HG03139 (cell line): Measurements from ENCODE around the gene ATRNL1.
"Not testable (repeated sequence)": the region's sequence is repeated elsewhere in the genome, so short reads cannot be mapped to it uniquely, and the experiment has no call there.

Experiments used
- ATAC-seq: cut with Tn5 transposase; IDR thresholded peaks from one replicate; pipeline ENCODE4 v1.9.1; 2021; ENCODE audit not compliant: unreplicated experiment

ATRNL1 gene

DNA sequence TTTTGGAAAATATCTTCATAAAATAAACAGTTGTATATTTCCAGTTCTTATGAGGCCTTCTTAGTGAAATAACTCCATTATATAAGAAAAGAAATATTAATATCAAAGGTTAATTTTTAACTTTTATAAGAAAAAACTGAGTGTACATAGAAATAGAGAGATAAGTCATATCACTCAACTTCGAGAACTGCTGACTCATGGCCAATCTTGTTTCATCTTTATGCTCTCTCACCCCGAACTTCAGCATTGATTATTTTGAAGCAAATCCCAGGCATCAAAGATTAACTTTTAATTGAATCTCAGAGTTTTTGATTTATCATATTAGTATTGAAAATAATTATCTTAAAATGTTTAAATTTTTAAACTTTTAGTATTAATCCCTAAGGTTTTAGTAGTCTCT, 652.8 kb downstream of the ATRNL1 start:
- no peak for ATAC-seq

GRCh38 chr10:115747811-115748210, 654.6 kb downstream of the ATRNL1 start:
- ATAC-seq: no peak

- ATAC-seq: not testable (repeated sequence)
Observed at GRCh38 chr10:115758488-115758887, 665.3 kb downstream of the ATRNL1 start.

DNA sequence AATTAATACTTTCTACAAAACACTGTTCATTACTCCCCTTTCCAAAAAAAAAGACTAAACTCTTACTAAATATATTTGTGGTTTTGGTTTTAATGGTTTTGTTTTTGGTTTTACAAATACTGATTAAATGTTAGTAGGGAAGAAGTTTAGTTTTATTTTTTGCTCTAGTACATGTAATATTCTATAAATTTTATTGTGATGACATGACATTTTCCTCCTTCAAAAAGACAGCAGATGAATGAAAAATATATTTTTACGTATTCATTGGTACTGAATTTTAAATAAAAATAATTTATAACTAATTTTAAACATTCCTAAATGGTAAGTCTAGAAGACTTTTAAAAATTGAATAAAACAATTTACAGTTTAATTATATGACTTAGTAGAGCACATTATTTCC, 667.0 kb downstream of the ATRNL1 start:
- ATAC-seq: no peak

DNA sequence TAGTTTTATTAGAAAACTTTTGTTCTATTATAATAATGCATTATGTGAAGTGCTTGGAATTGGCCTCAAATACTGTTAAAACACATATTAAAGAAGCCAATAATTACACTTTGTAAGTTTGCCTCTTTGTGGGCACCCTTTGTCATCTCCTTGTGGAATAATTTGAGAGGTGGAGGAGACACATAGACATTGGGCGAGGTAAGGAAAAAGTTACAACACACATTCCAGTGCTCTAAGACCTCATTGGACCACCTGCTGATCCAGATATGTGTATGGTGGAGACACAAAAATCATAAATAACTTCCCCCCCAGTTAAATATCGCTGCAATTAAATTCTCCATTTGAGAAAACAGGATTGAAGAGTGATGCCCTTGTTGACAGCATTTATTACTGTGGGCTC, 668.0 kb downstream of the ATRNL1 start:
- ATAC-seq: no peak

GRCh38 chr10:115762029-115762428, 668.9 kb downstream of the ATRNL1 start:
- no peak for ATAC-seq

DNA sequence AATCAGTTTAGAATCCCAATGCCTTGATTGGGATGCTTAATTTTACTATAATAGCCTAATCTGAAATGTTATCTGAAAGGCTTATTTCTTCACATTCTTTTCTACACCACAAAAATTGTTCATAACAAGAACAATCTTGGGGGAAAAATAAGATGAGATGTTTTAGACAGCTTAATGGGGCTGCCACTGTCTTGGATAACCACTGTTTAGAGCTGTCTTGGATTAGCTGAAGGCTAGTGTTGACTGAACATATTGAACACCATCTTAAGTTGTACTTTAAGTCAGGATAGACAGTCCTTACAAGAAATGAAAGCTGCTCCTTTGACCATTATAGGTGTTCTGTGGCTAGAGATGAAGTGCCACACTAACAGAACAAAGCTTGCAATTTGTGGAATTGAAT, 678.6 kb downstream of the ATRNL1 start:
- ATAC-seq: no peak

GRCh38 chr10:115772606-115773005, 679.4 kb downstream of the ATRNL1 start:
- no peak for ATAC-seq

GRCh38 chr10:115773832-115774231, 680.7 kb downstream of the ATRNL1 start:
- no peak for ATAC-seq

DNA sequence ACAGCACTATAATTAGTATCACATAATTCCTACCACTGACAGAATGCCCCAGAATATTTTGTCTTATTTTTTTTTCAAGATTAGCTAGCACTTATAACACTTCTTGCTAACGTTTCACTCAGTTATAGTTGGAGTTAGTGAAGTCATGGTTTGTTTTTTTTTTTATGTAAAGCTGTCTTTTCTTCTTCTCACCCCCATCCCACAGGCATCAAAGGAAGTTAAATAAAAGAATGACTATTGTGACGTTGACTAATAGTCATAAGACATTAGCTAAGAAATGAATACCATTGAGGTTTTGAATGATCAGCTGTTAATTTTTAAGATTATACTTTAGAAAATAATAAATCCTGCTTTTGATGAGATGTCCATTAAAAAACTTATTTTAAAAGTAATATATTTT, 681.6 kb downstream of the ATRNL1 start:
- no peak for ATAC-seq

DNA sequence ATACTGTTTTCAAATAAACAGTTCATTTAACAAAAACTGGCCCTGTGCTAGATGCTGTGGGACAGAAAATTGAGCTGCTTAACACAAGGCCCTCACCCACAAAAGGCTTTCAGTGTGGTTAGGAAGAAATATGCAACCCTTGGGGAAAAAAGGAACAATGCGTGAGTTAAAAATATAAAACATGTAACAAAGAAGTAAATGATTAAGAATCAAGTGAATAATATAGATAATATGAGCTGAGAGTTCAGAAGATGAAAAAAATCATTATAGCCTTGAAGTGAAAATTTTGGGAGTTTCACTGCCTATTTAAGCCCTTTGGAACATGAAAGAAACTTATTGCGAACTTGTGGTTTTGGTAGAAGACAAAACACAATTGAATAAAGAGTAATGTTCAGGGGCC, 684.5 kb downstream of the ATRNL1 start:
- ATAC-seq: no peak

- ATAC-seq: no peak
Observed at GRCh38 chr10:115790220-115790619, 697.1 kb downstream of the ATRNL1 start.

GRCh38 chr10:115795964-115796363, 702.8 kb downstream of the ATRNL1 start:
- ATAC-seq: no peak

DNA sequence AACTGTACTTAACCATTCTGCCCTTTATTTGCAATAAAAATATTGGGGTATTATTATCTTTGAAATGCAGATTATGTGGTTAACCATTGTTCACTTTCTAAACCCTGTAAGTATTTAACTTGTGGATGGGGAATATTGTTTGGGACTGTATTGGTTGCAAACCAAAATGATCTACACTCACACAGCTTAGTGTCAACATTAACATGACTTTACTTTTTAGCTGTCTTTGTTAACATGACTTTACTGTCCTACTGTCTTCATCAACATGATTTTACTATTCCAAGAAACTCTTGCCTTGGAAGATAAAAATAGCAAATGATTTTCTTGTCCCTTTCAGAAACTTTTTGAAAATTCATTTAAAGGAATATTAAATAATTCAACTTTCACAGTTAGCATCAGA, 708.3 kb downstream of the ATRNL1 start:
- ATAC-seq: no peak

- ATAC-seq: no peak
Observed at GRCh38 chr10:115801992-115802391, 708.8 kb downstream of the ATRNL1 start.

DNA sequence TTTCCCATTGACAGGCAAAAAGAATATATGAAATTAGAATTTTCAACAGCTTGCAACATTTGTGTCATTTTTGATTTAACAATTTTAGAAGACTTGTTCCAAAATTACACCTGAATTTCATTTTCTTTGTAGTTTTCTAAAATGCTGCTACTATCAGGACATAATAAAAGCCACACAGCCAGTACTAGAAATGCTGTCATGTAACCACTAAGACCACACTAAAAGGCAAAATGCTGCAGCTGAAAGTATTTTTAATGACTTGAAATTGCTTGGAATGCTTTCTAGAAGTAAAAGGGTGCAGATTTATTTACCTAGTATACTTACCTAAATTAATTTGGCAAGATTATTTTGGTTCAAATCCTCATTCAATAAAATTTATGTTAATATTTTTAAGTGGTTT, 709.7 kb downstream of the ATRNL1 start:
- ATAC-seq: no peak

DNA sequence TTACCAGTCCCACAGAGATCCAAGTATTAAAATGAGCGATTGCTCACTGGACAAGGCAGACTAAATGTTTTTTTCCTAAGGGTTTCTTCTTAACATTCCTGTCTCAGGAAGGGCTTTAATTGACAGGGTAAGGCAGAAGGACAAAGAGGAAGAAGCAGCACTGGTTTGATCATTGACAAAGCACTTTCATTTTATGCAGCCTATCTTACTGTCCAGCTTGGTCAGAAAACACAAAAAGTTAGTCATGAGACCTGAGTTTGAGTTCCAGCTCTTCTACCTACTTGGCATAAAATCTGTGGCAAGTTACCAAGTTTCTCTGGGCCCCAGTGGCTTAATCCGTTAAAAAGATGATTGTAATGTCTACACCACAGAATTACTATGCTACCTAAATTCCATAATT, 721.4 kb downstream of the ATRNL1 start:
- no peak for ATAC-seq

DNA sequence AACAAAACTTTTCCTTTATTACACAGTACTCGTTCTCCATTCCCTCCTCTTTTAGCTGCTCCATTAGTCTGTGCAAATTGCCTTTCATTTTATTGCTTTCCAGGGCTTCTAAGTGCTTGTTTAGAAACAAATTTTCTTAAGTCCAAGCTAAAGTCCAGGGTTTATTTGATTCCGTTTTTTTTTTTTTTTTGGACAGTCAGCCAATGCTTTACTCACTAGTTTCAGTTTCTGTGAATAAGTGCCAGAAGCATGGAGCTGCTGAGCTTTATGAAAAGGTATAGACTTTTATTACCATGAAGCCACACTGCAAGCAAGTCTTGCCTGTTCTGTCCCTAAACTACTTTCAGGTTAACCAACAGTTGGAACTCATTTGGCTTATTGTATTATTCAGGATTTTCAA, 724.8 kb downstream of the ATRNL1 start:
- no peak for ATAC-seq

- no peak for ATAC-seq
Observed at GRCh38 chr10:115826396-115826795, 733.2 kb downstream of the ATRNL1 start.

- no peak for ATAC-seq
Observed at GRCh38 chr10:115827231-115828009, 734.3 kb downstream of the ATRNL1 start.

DNA sequence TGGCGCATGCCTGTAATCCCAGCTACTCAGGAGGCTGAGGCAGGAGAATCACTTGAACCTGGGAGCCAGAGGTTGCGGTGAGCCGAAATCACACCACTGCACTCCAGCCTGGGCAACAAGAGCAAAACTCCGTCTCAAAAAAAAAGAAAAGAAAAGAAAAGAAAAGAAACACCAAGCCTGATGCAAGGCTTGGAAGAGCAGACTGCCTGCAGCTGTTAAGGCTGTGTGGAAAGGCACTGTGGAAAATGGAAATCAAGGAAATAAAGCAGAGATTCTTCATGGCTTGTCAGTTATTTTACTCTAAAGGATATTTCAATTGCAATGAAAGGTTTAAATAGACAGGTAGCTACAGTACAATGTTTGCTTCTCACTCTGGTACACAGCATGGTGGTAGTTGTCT, 735.0 kb downstream of the ATRNL1 start:
- not testable (repeated sequence) for ATAC-seq

- ATAC-seq: no peak
Observed at GRCh38 chr10:115829521-115830205, 736.5 kb downstream of the ATRNL1 start.
